Measurements from ENCODE around the gene FGD5. TPM values are rescaled to one million over a fixed set of nuclear protein-coding genes. Genes with fewer than 3 reads are reported as not detected.
A peak's percentile ranks its signal among the peaks of the same experiment; 100 is the strongest.

The FGD5 gene
- total and polyA plus RNA-seq, 9 of the 15 experiments (the other 6 are each of a cell fraction or from before 2014, with no cell fraction given), result 0.18 TPM; not detected in 8

DNA sequence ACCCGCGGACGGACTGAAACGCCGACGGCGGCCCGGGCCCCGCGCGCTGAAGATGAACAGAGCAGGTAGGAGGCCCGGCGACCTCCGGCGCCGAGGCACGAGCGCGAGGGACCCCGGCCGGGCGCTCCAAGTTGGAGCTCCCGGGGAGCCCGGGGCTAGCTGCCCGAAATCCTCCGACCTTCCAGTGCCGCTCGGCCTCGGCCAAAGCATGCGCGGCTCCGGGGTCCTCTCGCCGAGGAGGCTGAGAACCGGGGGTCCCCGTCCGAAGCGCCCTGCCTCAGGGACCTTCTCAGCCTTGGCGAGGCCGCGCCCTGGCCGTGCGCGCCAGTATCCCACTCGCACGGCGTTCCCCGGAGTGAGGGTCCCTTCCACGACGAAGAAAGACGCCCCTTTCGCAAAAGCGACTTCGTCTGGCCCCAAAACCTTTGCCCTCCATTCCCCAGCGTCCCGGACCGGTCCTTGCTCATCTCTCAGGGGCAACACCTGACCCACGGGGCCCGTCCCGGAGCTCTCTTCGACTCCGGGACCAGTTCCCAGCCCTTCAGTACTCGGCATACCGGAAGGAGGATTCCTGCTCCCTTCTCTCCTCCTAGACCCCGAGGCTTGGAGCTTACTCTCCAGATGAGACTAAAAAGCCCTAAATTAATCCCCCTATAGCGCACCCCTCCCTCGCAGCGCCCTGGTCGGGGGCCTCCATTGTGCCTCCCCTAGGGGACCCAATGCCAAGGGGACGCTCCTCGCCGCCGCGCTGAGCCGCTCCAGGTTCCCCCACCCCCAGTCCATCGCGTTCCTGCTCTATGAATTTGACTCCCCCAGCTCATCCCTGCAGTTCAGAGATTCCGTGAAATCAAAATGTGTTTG is 7.7 kb upstream of the FGD5 start:
- DNase-seq (ENCODE audit: extremely low read depth in 1 of 4, low spot score in 3 of 4), result no peak
- no peaks in the 10 kb centered on the region for H3K9me1 ChIP-seq (ENCODE audit: control insufficient read depth, insufficient read depth, low read length)
- no TSS peak for BruUV-seq (replicated peaks)
- ChIA-PET CTCF (ENCODE audit: low intra/inter-chr PET ratio) (no interaction called here), POLR2A (no interaction called here)
- ATAC-seq, result no peak
- no peak overlapping the region for H3K4me2 ChIP-seq (ENCODE audit: insufficient read depth, low read length)
- no peak overlapping the region for H3K27ac ChIP-seq (ENCODE audit: extremely low read depth, low read depth, low read length)
- no peak overlapping the region for H3K4me3 ChIP-seq
- TF ChIP-seq, protein P1, sequence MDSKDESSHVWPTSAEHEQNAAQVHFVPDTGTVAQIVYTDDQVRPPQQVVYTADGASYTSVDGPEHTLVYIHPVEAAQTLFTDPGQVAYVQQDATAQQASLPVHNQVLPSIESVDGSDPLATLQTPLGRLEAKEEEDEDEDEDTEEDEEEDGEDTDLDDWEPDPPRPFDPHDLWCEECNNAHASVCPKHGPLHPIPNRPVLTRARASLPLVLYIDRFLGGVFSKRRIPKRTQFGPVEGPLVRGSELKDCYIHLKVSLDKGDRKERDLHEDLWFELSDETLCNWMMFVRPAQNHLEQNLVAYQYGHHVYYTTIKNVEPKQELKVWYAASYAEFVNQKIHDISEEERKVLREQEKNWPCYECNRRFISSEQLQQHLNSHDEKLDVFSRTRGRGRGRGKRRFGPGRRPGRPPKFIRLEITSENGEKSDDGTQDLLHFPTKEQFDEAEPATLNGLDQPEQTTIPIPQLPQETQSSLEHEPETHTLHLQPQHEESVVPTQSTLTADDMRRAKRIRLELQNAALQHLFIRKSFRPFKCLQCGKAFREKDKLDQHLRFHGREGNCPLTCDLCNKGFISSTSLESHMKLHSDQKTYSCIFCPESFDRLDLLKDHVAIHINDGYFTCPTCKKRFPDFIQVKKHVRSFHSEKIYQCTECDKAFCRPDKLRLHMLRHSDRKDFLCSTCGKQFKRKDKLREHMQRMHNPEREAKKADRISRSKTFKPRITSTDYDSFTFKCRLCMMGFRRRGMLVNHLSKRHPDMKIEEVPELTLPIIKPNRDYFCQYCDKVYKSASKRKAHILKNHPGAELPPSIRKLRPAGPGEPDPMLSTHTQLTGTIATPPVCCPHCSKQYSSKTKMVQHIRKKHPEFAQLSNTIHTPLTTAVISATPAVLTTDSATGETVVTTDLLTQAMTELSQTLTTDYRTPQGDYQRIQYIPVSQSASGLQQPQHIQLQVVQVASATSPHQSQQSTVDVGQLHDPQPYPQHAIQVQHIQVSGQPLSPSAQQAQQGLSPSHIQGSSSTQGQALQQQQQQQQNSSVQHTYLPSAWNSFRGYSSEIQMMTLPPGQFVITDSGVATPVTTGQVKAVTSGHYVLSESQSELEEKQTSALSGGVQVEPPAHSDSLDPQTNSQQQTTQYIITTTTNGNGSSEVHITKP (IDR thresholded peaks at IDR 0.05; ENCODE audit: partially characterized antibody), result peak; percentile 66
- TF ChIP-seq BRCA1 (IDR thresholded peaks at IDR 0.05) (no peak), BRCA1 (CRISPR knock-in tag; IDR thresholded peaks at IDR 0.05) (no peak)
- no peaks in the 10 kb centered on the region for H3K9me3 ChIP-seq (replicated peaks; ENCODE audit: control insufficient read depth, insufficient read depth, low read depth, low read length)
- peaks cover 10% of the 10 kb centered on the region; the same call in 1 of the 2 replicates for H4K20me1 ChIP-seq (replicated peaks; ENCODE audit: control insufficient read depth, insufficient read depth, low read length)
- H3K79me2 ChIP-seq (ENCODE audit: control insufficient read depth, insufficient read depth, low read length), result no peaks in the 10 kb centered on the region
- no peak overlapping the region for H3K9ac ChIP-seq (ENCODE audit: insufficient read depth in 1 of 2, low read depth in 2 of 2, low read length in 2 of 2)
- H3K27me3 ChIP-seq (ENCODE audit: control insufficient read depth in 2 of 2, insufficient read depth in 2 of 2, low read length in 2 of 2), result peaks cover 44 to 82% of the 10 kb centered on the region in 2 experiments
- intact Hi-C loops (cut with micrococcal nuclease) (no loop called here), in situ Hi-C loops (cut with MboI) (no loop called here)
- WGBS (ENCODE audit: insufficient coverage, low coverage, missing lambda C conversion rate), result 10% methylated on average over 59 of the region's 78 CpGs
- no peak for FAIRE-seq
- no peak overlapping the region for H2AFZ ChIP-seq (ENCODE audit: low read depth, low read length)
- H3K36me3 ChIP-seq (ENCODE audit: control insufficient read depth, insufficient read depth, low read length), result no peaks in the 10 kb centered on the region
- H3K4me1 ChIP-seq (replicated peaks in 1 of 2; ENCODE audit: control insufficient read depth in 2 of 2, insufficient read depth in 2 of 2, low read length in 2 of 2), result peaks cover 0 to 12% of the 10 kb centered on the region in 2 experiments; a peak in 2 of 5 replicates

All from K562 (cell line).